ENCODE data around the gene SP140L.

The SP140L gene

GRCh38 chr2:230444832-230445231, 117.8 kb downstream of the SP140L start:
- H3K36me3 ChIP-seq (ENCODE audit: insufficient read depth, low read length), result peaks cover 64% of the 10 kb centered on the region
- H3F3A ChIP-seq (ENCODE audit: insufficient read depth, low read length), result no peaks in the 10 kb centered on the region
- no peak overlapping the region for H3K4me3 ChIP-seq (ENCODE audit: low read depth, low read length, poor library complexity, severe bottlenecking)
- no peak overlapping the region for H3K27ac ChIP-seq (ENCODE audit: low read depth, low read length, poor library complexity, severe bottlenecking)
- H4K20me1 ChIP-seq (ENCODE audit: insufficient read depth, low read length), result no peaks in the 10 kb centered on the region
- no peaks in the 10 kb centered on the region for H3K27me3 ChIP-seq (ENCODE audit: insufficient read depth, low read length)
- no peaks in the 10 kb centered on the region for H3K9me2 ChIP-seq (ENCODE audit: low read depth, low read length)
- no peak overlapping the region for H2AFZ ChIP-seq (ENCODE audit: low read length)
- H3K9me3 ChIP-seq (ENCODE audit: low read length), result no peaks in the 10 kb centered on the region
- no peak overlapping the region for H3K9ac ChIP-seq (ENCODE audit: low read length)
- H3K79me2 ChIP-seq (ENCODE audit: insufficient read depth, low read length), result 0 out of 2 replicates have a peak, but pooled peaks cover 14% of the 10 kb centered on the region
- H3K4me2 ChIP-seq (ENCODE audit: low read length), result no peak overlapping the region
- H3K4me1 ChIP-seq (ENCODE audit: insufficient read depth, low read length, severe bottlenecking), result peaks cover 38% of the 10 kb centered on the region
- TF ChIP-seq EZH2 (IDR thresholded peaks at IDR 0.05; ENCODE audit: borderline replicate concordance, low read length) (no peak), CTCF (IDR thresholded peaks at IDR 0.05; ENCODE audit: low read length) (no peak)

GRCh38 chr2:230447036-230447435, 120.0 kb downstream of the SP140L start:
- Histone ChIP-seq H3K36me3 (ENCODE audit: insufficient read depth, low read length) (peaks cover 86% of the 10 kb centered on the region), H2AFZ (ENCODE audit: low read length) (no peak overlapping the region), H3K4me3 (ENCODE audit: low read depth, low read length, poor library complexity, severe bottlenecking) (no peak overlapping the region), H3K4me2 (ENCODE audit: low read length) (no peak overlapping the region), H3F3A (ENCODE audit: insufficient read depth, low read length) (no peaks in the 10 kb centered on the region), H3K27me3 (ENCODE audit: insufficient read depth, low read length) (no peaks in the 10 kb centered on the region), H3K9me2 (ENCODE audit: low read depth, low read length) (no peaks in the 10 kb centered on the region), H3K9me3 (ENCODE audit: low read length) (no peaks in the 10 kb centered on the region), H3K79me2 (ENCODE audit: insufficient read depth, low read length) (0 out of 2 replicates have a peak, but pooled peaks cover 2% of the 10 kb centered on the region), H3K9ac (ENCODE audit: low read length) (no peak overlapping the region), H4K20me1 (ENCODE audit: insufficient read depth, low read length) (no peaks in the 10 kb centered on the region), H3K27ac (ENCODE audit: low read depth, low read length, poor library complexity, severe bottlenecking) (peak overlapping the region; percentile 54), H3K4me1 (ENCODE audit: insufficient read depth, low read length, severe bottlenecking) (peaks cover 20% of the 10 kb centered on the region)
- no peak for TF ChIP-seq EZH2 (IDR thresholded peaks at IDR 0.05; ENCODE audit: borderline replicate concordance, low read length)
- TF ChIP-seq CTCF (IDR thresholded peaks at IDR 0.05; ENCODE audit: low read length), result no peak

- Histone ChIP-seq H3K9me3 (ENCODE audit: low read length) (0 out of 2 replicates have a peak, but pooled peaks cover 3% of the 10 kb centered on the region), H2AFZ (ENCODE audit: low read length) (no peak overlapping the region), H3K4me1 (ENCODE audit: insufficient read depth, low read length, severe bottlenecking) (peaks cover 20% of the 10 kb centered on the region), H3K79me2 (ENCODE audit: insufficient read depth, low read length) (no peaks in the 10 kb centered on the region), H3F3A (ENCODE audit: insufficient read depth, low read length) (no peaks in the 10 kb centered on the region), H3K36me3 (ENCODE audit: insufficient read depth, low read length) (peaks cover 92% of the 10 kb centered on the region), H4K20me1 (ENCODE audit: insufficient read depth, low read length) (no peaks in the 10 kb centered on the region), H3K9me2 (ENCODE audit: low read depth, low read length) (no peaks in the 10 kb centered on the region), H3K27ac (ENCODE audit: low read depth, low read length, poor library complexity, severe bottlenecking) (peak overlapping the region; percentile 54), H3K4me3 (ENCODE audit: low read depth, low read length, poor library complexity, severe bottlenecking) (no peak overlapping the region), H3K4me2 (ENCODE audit: low read length) (no peak overlapping the region; the same call in 1 of the 2 replicates), H3K9ac (ENCODE audit: low read length) (no peak overlapping the region), H3K27me3 (ENCODE audit: insufficient read depth, low read length) (no peaks in the 10 kb centered on the region)
- no peak for TF ChIP-seq EZH2 (IDR thresholded peaks at IDR 0.05; ENCODE audit: borderline replicate concordance, low read length)
- no peak for TF ChIP-seq CTCF (IDR thresholded peaks at IDR 0.05; ENCODE audit: low read length)
Measured at GRCh38 chr2:230447455-230448451, 120.8 kb downstream of the SP140L start.
